ENCODE results near the gene AQP6.
"Not testable (repeated sequence)": the region's sequence is repeated elsewhere in the genome, so short reads cannot be mapped to it uniquely, and the experiment has no call there.

Gene AQP6

DNA sequence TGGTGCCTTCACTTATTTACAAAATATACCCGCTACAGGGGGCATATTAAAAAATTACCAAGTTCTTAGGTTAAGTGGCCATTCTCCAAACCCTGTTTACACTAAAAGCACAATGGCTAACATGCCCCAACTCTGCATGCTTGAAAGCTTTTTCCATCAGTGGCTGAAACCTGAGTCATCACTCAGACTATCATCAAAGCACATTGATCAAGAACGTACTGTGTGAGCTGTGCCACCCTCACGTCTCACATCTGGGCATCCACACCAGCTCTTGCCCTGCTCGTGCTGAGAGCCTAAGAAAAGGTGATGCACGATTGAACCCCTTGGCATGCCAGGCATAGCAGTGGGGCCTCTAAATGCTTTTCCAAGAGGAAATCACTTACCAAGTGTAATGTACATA is 13.2 kb downstream of the AQP6 start:
- POLR2A ChIA-PET (ENCODE audit: low non-redundant PET), result no interaction called here

DNA sequence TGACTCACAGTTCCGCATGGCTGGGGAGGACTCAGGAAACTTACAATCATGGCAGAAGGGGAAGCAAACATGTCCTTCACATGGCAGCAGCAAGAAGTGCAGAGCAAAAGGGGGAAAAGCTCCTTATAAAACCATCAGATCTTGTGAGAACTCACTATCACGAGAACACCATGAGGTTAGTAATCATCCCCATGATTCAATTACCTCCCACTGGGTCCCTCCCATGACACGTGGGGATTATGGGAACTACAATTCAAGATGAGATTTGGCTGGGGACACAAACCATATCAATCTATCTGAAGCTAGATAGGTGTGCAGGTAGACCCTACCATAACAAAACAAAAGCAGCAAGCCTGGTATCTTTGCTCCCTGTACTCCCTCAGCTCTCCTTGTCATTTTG is 13.7 kb downstream of the AQP6 start:
- DNase-seq (ENCODE audit: low spot score); H3K27ac ChIP-seq; POLR2A ChIA-PET (ENCODE audit: low non-redundant PET); CTCF ChIA-PET: not testable (repeated sequence)

More for the DNA sequence above, 13.2 kb downstream of the AQP6 start:
- DNase-seq (ENCODE audit: low spot score), result no peak
- no peak overlapping the region for H3K27ac ChIP-seq
- CTCF ChIA-PET, result no interaction called here
- TF ChIP-seq, protein P1, sequence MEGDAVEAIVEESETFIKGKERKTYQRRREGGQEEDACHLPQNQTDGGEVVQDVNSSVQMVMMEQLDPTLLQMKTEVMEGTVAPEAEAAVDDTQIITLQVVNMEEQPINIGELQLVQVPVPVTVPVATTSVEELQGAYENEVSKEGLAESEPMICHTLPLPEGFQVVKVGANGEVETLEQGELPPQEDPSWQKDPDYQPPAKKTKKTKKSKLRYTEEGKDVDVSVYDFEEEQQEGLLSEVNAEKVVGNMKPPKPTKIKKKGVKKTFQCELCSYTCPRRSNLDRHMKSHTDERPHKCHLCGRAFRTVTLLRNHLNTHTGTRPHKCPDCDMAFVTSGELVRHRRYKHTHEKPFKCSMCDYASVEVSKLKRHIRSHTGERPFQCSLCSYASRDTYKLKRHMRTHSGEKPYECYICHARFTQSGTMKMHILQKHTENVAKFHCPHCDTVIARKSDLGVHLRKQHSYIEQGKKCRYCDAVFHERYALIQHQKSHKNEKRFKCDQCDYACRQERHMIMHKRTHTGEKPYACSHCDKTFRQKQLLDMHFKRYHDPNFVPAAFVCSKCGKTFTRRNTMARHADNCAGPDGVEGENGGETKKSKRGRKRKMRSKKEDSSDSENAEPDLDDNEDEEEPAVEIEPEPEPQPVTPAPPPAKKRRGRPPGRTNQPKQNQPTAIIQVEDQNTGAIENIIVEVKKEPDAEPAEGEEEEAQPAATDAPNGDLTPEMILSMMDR (conservative IDR thresholded peaks at IDR 0.05; ENCODE audit: low read depth), result no peak

DNA sequence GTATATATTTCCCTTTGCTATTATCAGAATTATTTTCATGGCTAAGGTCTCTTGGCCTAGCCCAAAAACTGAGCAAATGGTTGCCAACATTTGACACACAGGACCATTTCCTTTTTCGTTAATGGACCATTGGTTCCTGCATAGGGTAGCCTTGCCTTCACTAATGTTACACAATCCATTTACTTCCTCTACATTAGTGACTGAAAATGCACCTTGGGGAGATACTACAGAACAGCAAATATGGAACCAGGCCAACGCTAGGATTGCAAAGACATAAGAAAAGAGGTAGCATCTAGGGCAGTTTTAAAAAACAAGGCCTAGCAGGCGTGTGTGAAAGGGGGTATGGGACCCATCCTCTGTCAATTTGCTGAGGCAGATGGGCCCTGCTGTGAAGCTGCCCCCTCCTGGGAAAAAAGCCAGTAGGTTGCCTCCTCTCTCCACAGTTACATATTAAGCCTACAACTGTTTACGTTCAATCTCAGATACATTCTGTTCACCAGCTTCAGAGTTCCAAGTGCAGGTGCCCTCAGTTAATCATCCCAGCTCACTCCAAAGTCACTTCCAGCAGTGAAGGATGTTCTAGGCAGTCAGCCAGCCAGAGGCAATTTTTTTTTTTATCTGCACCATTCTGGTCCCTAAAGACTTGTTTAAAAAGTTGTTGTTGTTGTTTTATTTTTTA is 15.0 kb downstream of the AQP6 start:
- DNase-seq (ENCODE audit: low spot score), result no peak
- H3K27ac ChIP-seq, result no peak overlapping the region
- CTCF ChIA-PET, result interaction anchor here (0.7 kb wide), 1 partner anchor 21 kb away, joined by 4 read pairs; no protein-coding TSS in a partner anchor

DNA sequence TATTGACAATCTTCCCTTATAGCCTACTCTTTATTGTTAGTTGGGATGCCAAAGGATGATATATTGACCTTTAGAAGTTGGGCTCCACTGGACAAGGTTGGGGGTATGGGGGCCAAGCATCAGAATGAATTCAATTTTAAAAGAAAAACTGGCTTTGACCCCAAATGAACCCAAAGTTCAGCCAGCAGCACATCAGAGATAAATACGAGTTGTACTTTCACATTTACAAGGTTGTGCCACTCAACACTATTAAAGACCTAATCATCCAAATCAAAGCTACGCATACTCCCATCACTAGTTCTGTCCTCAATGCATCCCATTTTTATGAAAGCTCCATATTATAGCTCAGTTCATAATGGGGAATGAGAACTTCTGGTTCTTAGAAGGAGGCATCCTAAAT is 16.7 kb downstream of the AQP6 start:
- CTCF ChIA-PET; DNase-seq (ENCODE audit: low spot score); H3K27ac ChIP-seq; POLR2A ChIA-PET (ENCODE audit: low non-redundant PET): not testable (repeated sequence)

More for the DNA sequence above, 15.0 kb downstream of the AQP6 start:
- TF ChIP-seq, protein P1 (conservative IDR thresholded peaks at IDR 0.05; ENCODE audit: low read depth), result no peak
- POLR2A ChIA-PET (ENCODE audit: low non-redundant PET), result no interaction called here

DNA sequence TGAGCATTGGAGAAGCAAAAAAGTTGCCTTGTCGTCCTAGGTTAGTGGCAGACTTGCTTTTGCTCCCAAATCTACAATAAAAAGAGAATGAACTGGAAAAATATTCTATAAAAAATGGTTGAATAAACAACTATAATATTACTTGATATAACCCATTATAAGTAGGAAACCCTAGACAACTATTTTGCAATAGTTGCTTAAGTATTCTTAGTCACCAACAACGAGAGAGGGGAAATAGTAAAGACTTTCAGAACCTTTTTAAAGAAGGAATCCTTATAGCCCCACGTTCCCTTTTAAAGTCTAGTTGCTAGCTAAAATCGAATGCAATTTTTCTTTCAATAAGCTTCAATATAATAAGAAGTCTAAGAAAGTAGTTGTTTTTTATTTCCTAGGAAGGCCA is 17.5 kb downstream of the AQP6 start:
- TF ChIP-seq, protein P1 (conservative IDR thresholded peaks at IDR 0.05; ENCODE audit: low read depth), result no peak
- no peak for DNase-seq (ENCODE audit: low spot score)
- POLR2A ChIA-PET (ENCODE audit: low non-redundant PET), result no interaction called here
- CTCF ChIA-PET, result interaction anchor here (0.6 kb wide), 1 partner anchor 88 kb away, joined by 3 read pairs; no protein-coding TSS in a partner anchor
- H3K27ac ChIP-seq, result no peak overlapping the region

DNA sequence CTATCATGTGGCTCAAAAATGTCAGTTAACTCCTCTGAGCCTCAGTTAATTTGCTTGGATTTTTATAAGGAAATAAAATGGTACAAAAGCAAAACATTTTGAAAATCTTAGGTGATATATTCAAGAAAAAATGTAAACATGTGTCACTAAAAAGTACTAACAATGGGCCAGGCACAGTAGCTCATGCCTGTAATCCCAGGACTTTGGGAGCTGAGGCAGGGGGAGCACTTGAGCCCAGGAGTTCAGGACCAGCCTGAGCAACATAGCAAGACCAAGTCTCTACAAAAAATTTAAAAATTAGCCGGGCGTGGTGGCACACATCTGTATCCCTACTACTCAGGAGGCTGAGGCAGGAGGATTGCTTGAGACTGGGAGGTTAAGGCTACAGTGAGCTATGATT is 25.7 kb downstream of the AQP6 start:
- POLR2A ChIA-PET (ENCODE audit: low non-redundant PET), result no interaction called here
- CTCF ChIA-PET, result interaction anchor here (0.6 kb wide), 1 partner anchor 390 kb away, joined by 3 read pairs; no protein-coding TSS in a partner anchor
- no peak overlapping the region for H3K27ac ChIP-seq
- TF ChIP-seq, protein P1 (conservative IDR thresholded peaks at IDR 0.05; ENCODE audit: low read depth), result no peak
- no peak for DNase-seq (ENCODE audit: low spot score)

DNA sequence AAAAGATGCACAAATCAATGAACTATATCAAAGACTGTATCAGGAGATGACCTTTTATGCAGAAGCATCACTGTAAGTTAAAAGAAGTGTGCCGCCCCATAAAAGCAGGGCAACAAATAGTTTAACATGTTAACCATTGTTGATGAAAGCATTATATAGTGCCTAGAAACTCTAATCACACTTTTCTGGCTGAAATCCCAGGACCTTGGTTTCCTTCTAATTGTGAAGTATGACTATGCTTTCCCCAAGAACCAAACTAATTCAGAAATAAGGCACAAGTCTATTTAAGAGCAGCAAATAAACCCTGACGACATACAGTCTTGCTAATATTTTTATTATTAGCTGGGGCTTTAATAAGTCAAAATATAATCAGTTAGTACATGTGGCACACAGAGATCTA is 30.8 kb downstream of the AQP6 start:
- TF ChIP-seq, protein P1 (conservative IDR thresholded peaks at IDR 0.05; ENCODE audit: low read depth), result no peak
- no peak for DNase-seq (ENCODE audit: low spot score)
- POLR2A ChIA-PET (ENCODE audit: low non-redundant PET), result no interaction called here
- no peak overlapping the region for H3K27ac ChIP-seq
- CTCF ChIA-PET, result no interaction called here
